GM19468 (cell line): ENCODE data around the gene MMP28.
"Not testable (repeated sequence)": the region's sequence is repeated elsewhere in the genome, so short reads cannot be mapped to it uniquely, and the experiment has no call there.

ENCODE experiments used
- ATAC-seq: cut with Tn5 transposase; IDR thresholded peaks from one replicate; pipeline ENCODE4 v1.9.1; 2021; ENCODE audit warnings: mild to moderate bottlenecking, moderate library complexity, moderate number of reproducible peaks; ENCODE audit not compliant: unreplicated experiment; ENCODE audit errors: extremely low read depth

The MMP28 gene

DNA sequence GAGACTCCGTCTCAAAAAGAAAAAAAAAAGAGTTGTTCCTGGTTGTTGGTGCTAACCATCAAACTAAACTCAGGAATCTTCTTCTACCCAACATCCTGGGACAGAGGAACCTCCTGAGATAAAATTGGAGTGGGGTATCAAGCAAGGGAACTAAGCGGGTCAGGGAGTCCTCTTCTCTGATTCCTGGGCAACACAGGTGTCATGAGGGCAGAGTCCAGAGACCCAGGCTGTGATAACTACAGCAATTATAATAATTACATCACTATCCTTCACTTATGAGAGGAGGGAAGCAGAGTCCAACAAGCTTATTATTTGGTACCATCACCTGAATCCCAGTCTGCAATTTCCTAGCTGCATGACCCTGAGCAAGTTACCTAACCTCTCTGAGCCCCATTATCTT is 26.6 kb downstream of the MMP28 start:
- ATAC-seq, result no peak

DNA sequence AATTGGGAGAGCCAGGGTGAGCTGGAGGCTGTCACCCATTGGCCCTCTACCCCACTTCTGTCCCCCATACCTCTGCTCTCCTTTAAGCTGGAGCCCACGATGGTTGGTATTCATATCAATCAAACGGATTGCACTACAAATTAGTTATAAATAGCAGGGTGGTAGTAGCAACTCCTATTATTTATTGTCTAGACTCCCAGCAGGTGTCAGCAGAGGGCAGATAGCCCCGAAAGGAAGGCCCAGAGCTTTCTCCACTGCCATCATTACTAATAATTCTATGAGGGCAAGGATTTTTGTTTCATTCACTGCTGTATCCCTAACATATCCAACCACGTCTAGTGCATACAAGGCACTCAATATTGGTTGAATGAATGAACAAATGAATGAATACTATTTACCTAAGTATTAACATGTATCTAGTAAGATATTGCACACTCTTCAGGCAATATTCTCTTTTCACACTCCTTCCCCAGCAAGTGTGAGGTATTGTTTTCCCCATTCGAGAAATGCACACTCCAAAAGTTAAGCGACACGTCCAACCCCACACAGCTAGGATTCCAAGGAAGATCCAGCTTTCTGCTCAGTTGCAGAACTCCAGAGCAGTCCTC is 28.4 kb downstream of the MMP28 start:
- no peak for ATAC-seq

DNA sequence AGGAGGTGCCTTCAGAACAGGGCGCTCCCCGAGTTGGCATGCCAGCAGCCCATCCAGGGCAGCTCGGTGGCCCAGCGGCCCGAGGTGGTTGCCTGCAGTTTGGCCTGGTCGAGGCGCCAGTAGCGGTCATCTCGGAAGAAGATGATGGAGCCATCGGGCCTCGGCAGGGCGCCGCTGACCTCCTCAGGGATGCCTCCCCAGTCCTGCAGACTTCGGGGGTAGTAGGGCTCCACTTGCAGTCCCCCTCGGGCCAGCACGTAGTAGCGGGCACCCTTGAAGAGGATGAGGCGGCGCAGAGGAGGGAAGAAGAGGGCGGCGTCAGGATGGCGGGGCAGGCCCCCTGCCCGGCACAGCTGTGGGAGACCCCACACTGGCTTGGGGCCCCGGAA is 29.0 kb downstream of the MMP28 start:
- no peak for ATAC-seq

DNA sequence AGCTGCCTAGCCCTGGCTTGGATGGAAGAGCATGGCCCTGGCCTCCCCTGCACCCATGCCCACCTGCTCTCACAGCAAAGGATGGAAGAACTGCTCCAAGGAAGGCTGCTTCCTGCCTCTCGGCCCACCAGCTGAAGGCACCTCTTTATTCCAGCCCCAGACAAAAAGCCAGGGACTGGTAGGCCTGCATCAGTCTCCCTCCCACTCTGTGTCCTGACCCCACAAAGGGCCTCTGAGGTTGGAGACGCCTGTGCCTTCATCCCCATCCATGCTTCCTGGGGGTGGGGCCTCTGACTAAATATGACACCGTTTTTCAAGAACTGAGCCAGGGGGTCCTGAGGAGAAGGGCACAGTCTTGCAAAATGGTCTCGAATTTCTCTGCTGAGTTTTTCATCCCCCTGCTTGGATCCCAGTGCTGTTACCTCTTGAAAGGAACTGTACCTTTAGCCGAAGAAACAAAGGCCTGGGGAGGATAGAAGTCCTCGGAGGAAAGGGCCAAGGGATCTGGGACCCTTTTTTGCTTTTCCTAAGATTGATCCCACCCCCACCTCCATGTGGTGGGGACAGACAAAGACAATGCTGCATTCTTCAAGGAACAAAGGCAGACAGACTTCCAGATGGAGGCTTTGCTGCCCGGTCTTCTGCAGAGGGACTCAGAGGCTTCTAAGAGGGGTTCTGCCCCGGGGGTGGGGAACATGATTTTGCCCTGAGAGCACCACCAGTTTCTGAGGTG is 29.5 kb downstream of the MMP28 start:
- no peak for ATAC-seq

DNA sequence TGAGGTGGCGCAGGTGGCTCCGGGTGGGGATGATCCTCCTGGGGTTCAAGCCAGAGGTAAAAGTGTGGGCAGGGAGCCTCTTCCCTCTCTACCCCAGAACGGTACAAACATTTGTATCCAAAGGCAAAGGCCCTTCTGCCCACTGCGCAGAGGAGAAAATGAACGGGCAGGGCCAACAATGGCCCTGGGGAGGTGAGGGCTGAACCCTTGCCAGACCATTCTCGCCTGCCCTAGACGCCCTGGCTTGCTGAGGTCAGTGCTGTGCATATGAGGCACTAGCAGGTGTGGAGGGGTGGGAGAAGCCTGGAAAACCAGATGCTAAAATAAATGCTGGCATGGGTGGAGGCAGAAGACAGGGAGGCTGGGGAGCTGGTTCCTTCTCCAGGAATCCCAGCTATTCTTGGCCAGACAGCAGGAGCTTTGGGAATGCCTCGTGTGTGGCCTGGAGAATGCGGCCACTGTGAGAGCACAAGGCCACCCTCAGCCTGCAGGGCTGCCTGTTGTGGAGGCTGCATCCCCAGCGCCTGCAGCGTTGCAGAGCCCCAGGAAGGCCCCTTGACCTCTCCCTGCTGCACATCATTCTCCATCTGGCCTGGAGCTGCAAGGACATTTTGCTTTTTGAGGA is 30.2 kb downstream of the MMP28 start:
- ATAC-seq, result no peak

DNA sequence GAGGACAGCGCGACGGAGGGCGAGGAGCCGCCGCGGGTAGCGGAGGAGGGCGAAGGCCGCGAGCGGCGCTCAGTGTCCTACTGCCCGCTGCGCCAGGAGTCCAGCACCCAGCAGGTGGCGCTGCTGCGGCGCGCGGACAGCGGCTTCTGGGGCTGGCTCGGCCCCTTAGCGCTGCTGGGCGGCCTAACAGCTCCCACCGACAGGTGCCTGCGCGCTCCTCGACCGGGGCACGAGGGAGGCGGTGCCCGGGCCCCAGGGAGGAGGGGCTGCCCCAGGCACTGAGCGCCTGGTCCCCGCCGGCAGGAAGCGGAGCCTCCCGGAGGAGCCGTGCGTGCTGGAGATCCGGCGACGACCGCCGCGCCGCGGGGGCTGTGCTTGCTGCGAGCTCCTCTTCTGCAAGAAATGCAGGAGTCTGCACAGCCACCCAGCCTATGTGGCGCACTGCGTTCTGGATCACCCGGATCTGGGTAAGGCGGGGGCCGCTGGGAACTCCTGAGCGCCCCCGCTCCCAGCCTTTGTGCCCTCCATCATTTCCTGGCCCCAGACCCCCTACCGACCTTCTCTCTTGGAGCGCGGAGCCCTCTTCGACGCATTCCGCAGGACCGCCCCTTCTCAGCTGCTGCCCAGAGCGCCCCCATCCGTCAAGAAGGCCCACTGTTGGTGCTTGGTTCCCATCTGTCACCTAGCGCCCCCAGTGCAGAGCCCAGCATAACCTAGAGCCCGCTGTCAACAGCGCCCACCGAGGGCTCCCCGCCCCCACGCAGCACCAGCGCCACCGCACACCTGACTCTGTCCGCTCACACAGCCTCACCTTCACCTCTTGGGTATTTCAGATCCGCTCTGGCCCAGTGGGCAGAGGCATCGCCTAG is 31.1 kb downstream of the MMP28 start:
- peak; percentile 33 for ATAC-seq

DNA sequence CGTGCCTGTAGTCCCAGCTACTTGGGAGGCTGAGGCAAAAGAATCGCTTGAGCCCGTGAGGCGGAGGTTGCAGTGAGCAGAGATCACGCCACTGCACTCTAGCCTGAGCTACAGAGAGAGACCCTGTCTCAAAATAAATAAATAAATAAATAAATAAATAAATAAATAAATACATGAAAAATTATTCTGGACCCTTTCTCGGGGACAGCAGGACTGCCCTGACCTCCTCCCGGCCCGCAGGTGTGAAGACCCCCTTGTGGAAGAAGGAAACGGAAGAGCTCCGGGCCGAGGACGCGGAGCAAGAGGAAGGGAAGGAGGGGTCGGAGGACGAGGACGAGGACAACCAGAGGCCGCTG is 31.7 kb downstream of the MMP28 start:
- ATAC-seq, result no peak

DNA sequence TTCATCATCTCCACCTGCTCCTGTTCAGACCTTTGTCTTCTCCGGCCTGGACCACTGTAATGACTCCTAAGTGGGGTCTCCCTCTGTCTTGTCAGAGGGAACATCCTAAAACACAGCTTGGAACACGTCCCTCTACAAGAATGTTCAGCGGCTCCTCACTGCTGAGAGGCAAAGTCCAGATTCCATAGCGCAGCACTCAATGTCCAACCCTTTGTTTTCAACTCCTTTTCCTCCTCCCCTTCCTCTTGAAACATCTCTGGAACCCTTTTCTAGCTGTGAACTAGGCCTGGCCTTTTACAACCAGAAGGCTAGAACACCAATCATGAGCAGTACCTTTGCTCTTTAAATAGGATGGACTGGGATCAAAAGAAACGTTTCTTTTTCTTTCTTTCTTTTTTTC is 33.8 kb downstream of the MMP28 start:
- ATAC-seq, result no peak

DNA sequence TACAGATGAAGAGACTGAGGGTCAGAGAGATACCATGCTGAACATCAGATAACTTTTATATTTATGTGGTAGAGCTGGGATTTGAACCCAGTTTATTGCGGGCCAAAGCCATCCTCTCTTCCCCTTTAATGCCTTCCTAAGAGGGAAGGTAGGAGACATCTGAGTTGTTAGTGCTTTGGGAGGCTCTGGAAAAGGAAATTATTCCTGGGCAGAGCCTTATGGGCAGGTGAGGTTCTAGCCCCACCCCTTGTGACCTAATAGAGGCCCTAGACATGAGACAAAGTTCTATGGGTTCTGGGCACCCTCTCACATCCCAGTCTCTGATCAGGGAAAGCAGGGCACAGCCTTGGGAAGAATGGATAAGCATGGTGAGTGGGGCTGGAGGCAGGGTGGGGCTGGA is 34.9 kb downstream of the MMP28 start, which contains the start of gene C17orf50:
Gene C17orf50 (plus strand): TSS at position 301 of the 400 bp plus-strand sequence. CDS start 55 bp downstream, at position 356.
- ATAC-seq, result no peak

DNA sequence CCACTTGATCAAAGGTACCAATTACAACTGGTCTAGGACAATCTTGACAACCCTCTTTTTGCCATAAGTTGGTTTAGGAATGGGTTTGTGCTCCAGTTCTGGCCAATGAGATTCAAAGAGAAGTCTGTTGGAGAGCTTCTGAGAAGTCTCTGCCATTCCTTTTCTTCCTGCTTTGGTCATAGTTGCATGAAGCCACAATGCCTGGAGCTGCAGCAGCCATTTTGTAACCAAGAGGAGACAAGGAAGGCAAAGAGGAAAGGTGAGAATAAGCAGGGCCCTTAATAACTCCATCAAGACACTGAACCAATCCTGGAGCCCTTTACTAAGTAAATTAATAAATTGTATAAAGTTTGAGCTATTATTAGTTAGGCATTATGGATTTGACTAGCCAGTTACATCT is 38.2 kb downstream of the MMP28 start:
- no peak for ATAC-seq

DNA sequence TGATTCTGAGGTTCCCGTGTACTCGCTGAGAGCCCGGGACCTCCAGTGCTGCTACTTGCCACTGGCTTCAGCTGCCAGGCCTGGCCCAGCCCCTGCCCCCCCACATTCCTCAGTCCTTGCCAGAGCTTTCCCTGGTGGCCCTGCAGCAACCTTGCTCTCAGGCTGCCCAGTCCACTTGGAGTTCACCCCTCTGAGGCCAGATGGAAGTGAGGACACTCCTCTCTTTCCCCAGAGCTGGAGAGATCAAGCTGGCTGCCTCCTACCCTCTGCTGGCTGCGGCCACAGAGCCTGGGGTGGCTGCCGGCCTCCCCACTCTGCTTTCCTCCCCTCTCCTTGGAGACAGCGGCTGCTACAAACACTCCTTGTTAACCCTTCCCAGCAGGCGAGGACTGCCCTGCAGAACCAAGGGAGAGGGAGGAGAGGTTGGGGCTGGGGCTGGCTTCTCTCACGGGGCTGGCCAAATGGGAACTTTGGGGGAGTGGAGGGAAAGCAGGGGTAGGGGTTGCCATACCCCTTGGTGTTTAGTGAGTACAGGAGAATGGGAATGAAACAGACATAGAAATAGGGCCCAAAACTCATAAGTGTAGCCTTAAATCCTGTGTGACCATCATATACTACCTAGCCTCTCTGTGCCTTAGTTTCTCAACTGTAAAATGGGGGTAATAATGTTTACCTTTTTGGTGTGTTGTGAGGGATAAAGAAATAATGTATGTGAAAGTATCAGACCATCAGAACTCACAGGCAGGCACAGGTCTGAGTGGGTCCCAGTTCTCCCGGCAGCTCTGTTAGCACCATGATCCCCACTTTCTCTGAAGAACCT is 42.3 kb downstream of the MMP28 start, which contains the start of gene GAS2L2:
Gene GAS2L2 (minus strand): TSS at position 295 of the 820 bp plus-strand sequence. CDS start 389 bp downstream, outside the sequence.
- no peak for ATAC-seq

DNA sequence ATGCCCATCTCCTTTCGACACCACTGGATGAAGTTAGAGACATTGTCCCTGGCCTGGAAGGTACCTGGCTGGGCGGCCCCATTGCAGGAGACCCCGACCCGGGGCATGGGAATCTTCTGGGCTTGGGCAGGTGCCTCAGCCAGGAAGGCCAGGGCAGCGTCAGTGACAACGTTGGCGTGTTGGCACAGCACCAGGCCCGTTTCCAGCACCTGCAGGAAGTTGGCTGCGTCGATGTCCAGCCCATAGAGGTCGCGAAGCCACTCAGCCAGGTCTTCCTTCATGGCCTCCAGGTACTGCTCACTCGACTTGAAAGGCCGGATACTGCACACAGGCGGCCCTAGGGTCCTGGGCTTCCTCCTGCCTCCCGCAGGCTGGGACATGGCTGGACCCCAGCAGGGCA is 43.0 kb downstream of the MMP28 start:
- ATAC-seq, result no peak

DNA sequence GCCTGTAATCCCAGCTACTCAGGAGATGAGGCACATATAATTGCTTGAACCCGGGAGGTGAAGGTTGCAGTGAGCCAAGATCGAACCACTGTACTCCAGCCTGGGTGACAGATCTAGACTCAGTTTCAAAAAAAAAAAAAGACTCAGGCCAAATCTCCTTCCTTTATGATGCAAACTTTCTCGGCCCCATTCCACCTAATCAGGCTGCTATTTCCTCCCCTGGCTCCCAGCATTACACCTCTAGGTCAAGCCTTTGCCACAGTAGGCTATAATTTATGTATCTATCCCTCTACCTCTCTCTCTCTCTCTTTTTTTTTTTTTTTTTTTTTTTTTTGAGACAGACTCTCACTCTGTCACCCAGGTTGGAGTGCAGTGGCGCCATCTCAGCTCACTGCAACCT is 43.9 kb downstream of the MMP28 start:
- not testable (repeated sequence) for ATAC-seq

DNA sequence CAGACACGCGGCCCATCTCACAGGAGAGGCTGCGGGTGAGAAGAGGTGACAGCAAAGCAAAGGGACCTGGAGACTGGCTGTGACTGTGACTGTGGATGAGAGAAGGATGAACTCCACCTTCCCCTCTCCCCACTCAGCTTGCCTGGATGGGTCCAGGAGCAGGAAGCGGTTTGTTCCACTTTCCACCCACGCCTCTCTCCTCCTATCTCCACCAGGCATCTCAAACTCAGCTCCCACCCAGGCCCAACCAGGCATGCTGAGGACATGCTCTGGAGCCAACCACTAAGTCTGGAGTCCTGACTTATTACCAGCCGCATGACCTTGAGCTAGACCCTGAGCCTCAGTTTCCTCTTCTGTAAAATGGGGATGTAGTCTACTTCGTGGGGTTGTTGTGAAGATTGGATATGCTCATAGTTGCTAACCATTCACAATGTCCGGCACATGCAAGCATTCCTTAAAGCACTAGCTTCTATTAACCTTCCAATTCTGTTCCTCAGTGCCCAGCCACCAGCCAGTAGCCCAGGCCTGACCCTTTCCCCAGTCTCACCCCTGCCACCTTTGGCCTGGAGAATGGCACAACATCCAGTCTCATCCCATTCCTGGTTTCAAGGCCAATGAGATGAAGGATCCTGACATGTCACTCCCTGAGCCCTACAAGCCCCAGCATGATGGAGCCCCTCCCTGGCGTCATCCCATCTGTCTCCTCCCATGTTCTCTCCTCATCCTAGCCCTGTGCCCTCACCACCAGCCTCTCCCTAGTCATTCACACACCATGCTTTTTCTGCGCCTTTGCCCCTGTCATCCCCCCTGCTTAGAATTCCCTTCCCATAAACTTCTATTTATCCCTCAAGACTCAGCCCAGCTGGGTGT is 44.7 kb downstream of the MMP28 start:
- no peak for ATAC-seq

DNA sequence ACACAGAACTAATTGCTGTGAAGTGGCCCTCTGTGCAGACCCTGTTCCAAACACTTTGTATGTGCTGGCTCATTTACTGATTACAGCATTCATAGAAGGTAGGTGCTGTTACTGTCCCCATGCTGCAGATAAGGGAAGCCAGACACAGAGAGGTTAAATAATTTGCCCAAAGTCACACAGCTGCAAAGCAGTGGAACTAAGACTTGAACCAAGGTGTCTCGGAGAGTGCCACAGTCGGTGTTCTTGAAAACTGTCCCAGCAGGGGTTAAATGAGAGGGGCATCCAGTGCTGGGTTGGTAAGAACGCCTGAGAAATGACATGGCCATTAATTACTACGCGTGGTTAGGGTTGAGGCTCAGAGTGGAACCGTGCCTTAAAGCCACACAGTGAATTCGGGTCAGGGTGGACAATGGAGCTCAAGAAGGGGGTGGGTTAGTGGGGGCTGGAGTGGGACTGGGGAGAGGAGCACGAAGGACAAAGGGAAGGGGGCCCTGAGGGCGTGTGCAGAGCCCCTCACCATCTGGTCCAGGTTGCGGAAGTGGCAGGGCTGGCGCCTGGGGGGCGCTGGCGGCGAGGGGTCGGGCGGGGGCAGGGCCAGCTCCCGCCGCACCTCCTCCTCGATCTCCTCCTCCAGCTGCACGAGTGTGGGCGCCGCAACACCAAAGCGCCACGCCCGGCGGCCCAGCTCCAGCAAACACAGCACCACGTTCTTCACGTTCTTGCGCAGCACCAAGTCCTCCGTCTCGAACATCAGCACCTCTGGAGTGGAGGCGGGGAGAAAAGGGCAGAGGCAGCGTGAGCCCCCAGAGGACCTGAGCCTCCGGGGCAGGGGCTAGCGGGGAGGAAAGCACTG is 45.7 kb downstream of the MMP28 start:
- no peak for ATAC-seq

DNA sequence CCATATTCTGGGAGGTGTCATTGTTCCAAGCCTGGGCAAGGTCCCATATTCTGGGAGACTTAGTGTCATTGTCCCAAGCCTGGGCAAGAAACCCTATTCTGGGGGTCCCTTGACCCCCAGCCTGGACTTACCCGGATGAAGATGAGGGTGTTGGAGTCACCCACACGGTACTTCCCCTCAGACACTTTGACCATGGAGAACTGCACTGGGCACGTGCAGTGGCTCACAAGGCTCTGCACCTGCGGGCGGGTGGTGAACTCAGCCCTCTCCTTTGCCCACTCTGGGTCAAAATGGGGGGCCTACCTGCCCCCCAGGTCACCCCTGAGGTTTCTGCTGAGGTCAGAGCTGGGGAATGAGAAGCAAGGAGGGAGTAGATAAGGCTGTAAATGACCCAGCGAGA is 46.5 kb downstream of the MMP28 start:
- no peak for ATAC-seq

DNA sequence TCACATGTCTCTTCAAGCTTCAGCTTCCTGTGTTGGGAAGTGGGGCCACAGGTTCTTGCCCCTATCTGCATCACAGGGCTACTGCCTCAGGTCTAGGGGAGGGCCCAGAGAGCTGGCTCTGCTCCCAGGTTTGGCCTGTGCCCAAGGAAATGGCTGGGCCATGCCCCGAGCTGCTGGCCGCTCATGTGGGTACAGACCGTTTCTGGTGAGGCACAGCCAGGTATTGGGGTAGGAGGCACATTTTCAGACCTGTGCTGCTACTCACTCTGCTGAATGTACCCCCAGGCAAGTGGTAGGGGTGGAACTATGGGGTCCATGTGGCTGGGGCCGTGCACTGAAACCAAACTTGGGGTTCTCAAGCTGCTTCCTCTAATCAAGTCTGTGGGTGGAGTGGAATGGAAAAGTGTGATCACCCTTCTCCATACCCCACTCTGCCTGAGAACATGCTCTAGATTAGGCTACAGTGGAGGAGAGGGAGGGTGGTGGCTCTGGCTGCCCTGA is 47.0 kb downstream of the MMP28 start:
- no peak for ATAC-seq

DNA sequence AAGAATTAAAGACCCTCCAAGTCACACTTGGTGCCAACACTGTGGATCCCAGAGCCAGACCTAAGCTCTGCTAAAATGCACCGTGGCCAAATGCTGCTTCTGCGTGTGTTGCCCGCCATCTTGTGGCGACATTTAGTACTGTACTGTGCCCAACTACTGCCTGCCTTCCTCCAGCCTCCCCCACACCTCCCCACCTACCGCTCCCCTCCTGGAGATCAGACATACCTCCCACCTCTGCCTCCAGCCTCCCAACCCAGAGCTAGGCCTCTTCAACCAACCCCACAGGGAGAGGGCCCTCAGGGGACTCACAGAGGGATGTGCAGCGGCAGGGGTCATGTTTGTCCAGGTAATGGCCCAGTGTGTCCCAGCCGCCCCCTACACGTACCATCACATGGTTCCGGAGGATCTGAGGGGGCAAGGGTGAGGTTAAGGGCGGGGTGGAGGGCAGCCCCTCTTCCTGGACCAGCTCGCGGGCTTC is 47.9 kb downstream of the MMP28 start:
- no peak for ATAC-seq
